ENCODE data around the gene DFFB. TPM values are rescaled to one million over a fixed set of nuclear protein-coding genes. Genes with fewer than 3 reads are reported as not detected.

The DFFB gene
- total RNA-seq, 1 experiment from 2014 or later = 9.0 TPM

GRCh38 chr1:3828391-3828790 lies 28.9 kb upstream of the DFFB start (continued):
- TF ChIP-seq, protein P1, sequence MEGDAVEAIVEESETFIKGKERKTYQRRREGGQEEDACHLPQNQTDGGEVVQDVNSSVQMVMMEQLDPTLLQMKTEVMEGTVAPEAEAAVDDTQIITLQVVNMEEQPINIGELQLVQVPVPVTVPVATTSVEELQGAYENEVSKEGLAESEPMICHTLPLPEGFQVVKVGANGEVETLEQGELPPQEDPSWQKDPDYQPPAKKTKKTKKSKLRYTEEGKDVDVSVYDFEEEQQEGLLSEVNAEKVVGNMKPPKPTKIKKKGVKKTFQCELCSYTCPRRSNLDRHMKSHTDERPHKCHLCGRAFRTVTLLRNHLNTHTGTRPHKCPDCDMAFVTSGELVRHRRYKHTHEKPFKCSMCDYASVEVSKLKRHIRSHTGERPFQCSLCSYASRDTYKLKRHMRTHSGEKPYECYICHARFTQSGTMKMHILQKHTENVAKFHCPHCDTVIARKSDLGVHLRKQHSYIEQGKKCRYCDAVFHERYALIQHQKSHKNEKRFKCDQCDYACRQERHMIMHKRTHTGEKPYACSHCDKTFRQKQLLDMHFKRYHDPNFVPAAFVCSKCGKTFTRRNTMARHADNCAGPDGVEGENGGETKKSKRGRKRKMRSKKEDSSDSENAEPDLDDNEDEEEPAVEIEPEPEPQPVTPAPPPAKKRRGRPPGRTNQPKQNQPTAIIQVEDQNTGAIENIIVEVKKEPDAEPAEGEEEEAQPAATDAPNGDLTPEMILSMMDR (IDR thresholded peaks at IDR 0.05 in 2 of 3, conservative IDR thresholded peaks at IDR 0.05 in 1 of 3; ENCODE audit: borderline replicate concordance in 1 of 3, insufficient read depth in 1 of 3, low read depth in 2 of 3, low read length in 2 of 3) = no peak
- TF ChIP-seq, protein P2, sequence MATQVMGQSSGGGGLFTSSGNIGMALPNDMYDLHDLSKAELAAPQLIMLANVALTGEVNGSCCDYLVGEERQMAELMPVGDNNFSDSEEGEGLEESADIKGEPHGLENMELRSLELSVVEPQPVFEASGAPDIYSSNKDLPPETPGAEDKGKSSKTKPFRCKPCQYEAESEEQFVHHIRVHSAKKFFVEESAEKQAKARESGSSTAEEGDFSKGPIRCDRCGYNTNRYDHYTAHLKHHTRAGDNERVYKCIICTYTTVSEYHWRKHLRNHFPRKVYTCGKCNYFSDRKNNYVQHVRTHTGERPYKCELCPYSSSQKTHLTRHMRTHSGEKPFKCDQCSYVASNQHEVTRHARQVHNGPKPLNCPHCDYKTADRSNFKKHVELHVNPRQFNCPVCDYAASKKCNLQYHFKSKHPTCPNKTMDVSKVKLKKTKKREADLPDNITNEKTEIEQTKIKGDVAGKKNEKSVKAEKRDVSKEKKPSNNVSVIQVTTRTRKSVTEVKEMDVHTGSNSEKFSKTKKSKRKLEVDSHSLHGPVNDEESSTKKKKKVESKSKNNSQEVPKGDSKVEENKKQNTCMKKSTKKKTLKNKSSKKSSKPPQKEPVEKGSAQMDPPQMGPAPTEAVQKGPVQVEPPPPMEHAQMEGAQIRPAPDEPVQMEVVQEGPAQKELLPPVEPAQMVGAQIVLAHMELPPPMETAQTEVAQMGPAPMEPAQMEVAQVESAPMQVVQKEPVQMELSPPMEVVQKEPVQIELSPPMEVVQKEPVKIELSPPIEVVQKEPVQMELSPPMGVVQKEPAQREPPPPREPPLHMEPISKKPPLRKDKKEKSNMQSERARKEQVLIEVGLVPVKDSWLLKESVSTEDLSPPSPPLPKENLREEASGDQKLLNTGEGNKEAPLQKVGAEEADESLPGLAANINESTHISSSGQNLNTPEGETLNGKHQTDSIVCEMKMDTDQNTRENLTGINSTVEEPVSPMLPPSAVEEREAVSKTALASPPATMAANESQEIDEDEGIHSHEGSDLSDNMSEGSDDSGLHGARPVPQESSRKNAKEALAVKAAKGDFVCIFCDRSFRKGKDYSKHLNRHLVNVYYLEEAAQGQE (IDR thresholded peaks at IDR 0.05; ENCODE audit: low read depth) = no peak
- TF ChIP-seq ZFX (IDR thresholded peaks at IDR 0.05) = no peak
- no peak for TF ChIP-seq ZNF274 (IDR thresholded peaks at IDR 0.05; ENCODE audit: low read depth, low read length)
- no peak for TF ChIP-seq ATF3 (IDR thresholded peaks at IDR 0.05)
- no peak for TF ChIP-seq RAD21 (IDR thresholded peaks at IDR 0.05; ENCODE audit: low read depth)
- TF ChIP-seq SRF (IDR thresholded peaks at IDR 0.05; ENCODE audit: low read depth) = no peak
- TF ChIP-seq POLR2A (IDR thresholded peaks at IDR 0.05; ENCODE audit: borderline replicate concordance, extremely low read depth, insufficient read depth, insufficient read length) = no peak
- no peak for TF ChIP-seq EZH2phosphoT487 (IDR thresholded peaks at IDR 0.05; ENCODE audit: borderline replicate concordance)

- no TSS peak for BruUV-seq (replicated peaks)
- Histone ChIP-seq H3K9ac (ENCODE audit: low read length) (no peak overlapping the region), H3K4me2 (ENCODE audit: low read length) (no peak overlapping the region), H3K4me3 (replicated peaks in 1 of 2; ENCODE audit: low read depth in 1 of 2, low read length in 2 of 2) (no peak overlapping the region), H4K20me1 (ENCODE audit: insufficient read depth) (no peaks in the 10 kb centered on the region), H3K36me3 (ENCODE audit: control insufficient read depth in 1 of 2, insufficient read depth in 2 of 2, low read length in 2 of 2) (peaks cover 7 to 8% of the 10 kb centered on the region in 2 experiments; a peak in 3 of 4 replicates), H3K27me3 (ENCODE audit: insufficient read depth, low read length) (no peaks in the 10 kb centered on the region), H3K9me3 (ENCODE audit: control insufficient read depth in 1 of 2, insufficient read depth in 1 of 2, low read depth in 1 of 2, low read length in 2 of 2) (no peaks in the 10 kb centered on the region), H3K9me2 (ENCODE audit: insufficient read depth) (no peaks in the 10 kb centered on the region), H3K79me2 (ENCODE audit: insufficient read depth, low read length) (no peaks in the 10 kb centered on the region), H3K4me1 (ENCODE audit: control insufficient read depth in 1 of 2, insufficient read depth in 2 of 2, low read length in 2 of 2) (no peaks in the 10 kb centered on the region), H2AFZ (ENCODE audit: low read depth, low read length, poor library complexity, severe bottlenecking) (no peak overlapping the region), H3K27ac (ENCODE audit: low read depth, low read length) (no peak overlapping the region)
- POLR2A ChIA-PET = no interaction called here
- DNase-seq (ENCODE audit: low read depth, low spot score) (no peak), ATAC-seq (no peak)
- intact Hi-C loops (cut with micrococcal nuclease) = no loop called here
- CTCF ChIA-PET = no interaction called here
- RAD21 ChIA-PET (ENCODE audit: low non-redundant PET in 1 of 2, low total read pairs in 2 of 2, uncharacterized antibody in 2 of 2, unreplicated experiment in 2 of 2) = no interaction called here
- no peak for TF ChIP-seq POLR2AphosphoS5 (IDR thresholded peaks at IDR 0.05; ENCODE audit: low read depth, low read length)
- TF ChIP-seq EZH2 (IDR thresholded peaks at IDR 0.05) = no peak
- TF ChIP-seq, protein P1 (IDR thresholded peaks at IDR 0.05 in 2 of 3, conservative IDR thresholded peaks at IDR 0.05 in 1 of 3; ENCODE audit: borderline replicate concordance in 1 of 3, insufficient read depth in 1 of 3, low read depth in 2 of 3, low read length in 2 of 3) = no peak
- no peak for TF ChIP-seq FOSL1 (IDR thresholded peaks at IDR 0.05; ENCODE audit: low read depth)
- TF ChIP-seq, protein P3, sequence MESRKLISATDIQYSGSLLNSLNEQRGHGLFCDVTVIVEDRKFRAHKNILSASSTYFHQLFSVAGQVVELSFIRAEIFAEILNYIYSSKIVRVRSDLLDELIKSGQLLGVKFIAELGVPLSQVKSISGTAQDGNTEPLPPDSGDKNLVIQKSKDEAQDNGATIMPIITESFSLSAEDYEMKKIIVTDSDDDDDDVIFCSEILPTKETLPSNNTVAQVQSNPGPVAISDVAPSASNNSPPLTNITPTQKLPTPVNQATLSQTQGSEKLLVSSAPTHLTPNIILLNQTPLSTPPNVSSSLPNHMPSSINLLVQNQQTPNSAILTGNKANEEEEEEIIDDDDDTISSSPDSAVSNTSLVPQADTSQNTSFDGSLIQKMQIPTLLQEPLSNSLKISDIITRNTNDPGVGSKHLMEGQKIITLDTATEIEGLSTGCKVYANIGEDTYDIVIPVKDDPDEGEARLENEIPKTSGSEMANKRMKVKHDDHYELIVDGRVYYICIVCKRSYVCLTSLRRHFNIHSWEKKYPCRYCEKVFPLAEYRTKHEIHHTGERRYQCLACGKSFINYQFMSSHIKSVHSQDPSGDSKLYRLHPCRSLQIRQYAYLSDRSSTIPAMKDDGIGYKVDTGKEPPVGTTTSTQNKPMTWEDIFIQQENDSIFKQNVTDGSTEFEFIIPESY (IDR thresholded peaks at IDR 0.05; ENCODE audit: extremely low read depth, insufficient replicate concordance, low read length) = no peak
- no peak for TF ChIP-seq SP1 (IDR thresholded peaks at IDR 0.05; ENCODE audit: low read depth)
- no peak for TF ChIP-seq EGR1 (IDR thresholded peaks at IDR 0.05; ENCODE audit: low read depth)
- no peak for TF ChIP-seq CEBPB (IDR thresholded peaks at IDR 0.05; ENCODE audit: low read depth)
- TF ChIP-seq ZNF274 (IDR thresholded peaks at IDR 0.05; ENCODE audit: low read depth, low read length) = no peak
These were observed 25.6 kb upstream of the DFFB start for GRCh38 chr1:3831689-3832088.
